Sigmoid colon (tissue), 7 donors: ENCODE results near the gene GGT6. TPM values are rescaled to one million over a fixed set of nuclear protein-coding genes. Genes with fewer than 3 reads are reported as not detected.
A peak's percentile ranks its signal among the peaks of the same experiment; 100 is the strongest.

Experiments
- DNase-seq: peaks from one replicate; pipeline ENCODE4 v3.0.0-alpha.2; 2019
- H3K27ac ChIP-seq, 4 donors: fragments of 200-600 bp; sonication (generic); one replicate each; pipeline ENCODE4 v1.5.1; 2016 to 2019; ENCODE audit warnings: mild to moderate bottlenecking in 1 of 4
- H3K27me3 ChIP-seq, 3 donors: fragments of 200-600 bp; sonication (generic); one replicate each; pipeline ENCODE4 v1.5.1; 2019; ENCODE audit warnings: mild to moderate bottlenecking in 1 of 3
- H3K36me3 ChIP-seq, 4 donors: fragments of 200-600 bp; sonication (generic); one replicate each; pipeline ENCODE4 v1.5.1; 2016 to 2019
- H3K4me1 ChIP-seq, 4 donors: fragments of 200-600 bp; sonication (generic); one replicate each; pipeline ENCODE4 v1.5.1; 2017 to 2019
- H3K4me3 ChIP-seq, 4 donors: fragments of 200-600 bp; sonication (generic); one replicate each; pipeline ENCODE4 v1.5.1; 2017 to 2019; ENCODE audit warnings: mild to moderate bottlenecking in 2 of 4, moderate library complexity in 1 of 4
- H3K9me3 ChIP-seq, 4 donors: fragments of 200-600 bp in 3 of 4; sonication (generic) in 3 of 4; one replicate each; pipeline versions ENCODE4 v1.5.1 to v1.6.1; 2013 to 2019
- CTCF ChIP-seq, 4 experiments: fragments of 450-650 bp in 3 of 4; fragments of 200-600 bp in 1 of 4; IDR thresholded peaks; one replicate each; pipeline ENCODE4 v1.5.1; 2016 to 2019; ENCODE audit warnings: antibody characterized with exemption in 4 of 4, mild to moderate bottlenecking in 3 of 4, moderate library complexity in 2 of 4
- EP300 ChIP-seq, 4 donors: sonication (generic); formaldehyde crosslinking; IDR thresholded peaks; one replicate each; pipeline ENCODE4 v1.6.1; 2017; ENCODE audit warnings: antibody characterized with exemption in 4 of 4
- POLR2A ChIP-seq, 2 donors: fragments of 450-650 bp; IDR thresholded peaks; one replicate each; pipeline ENCODE4 v1.6.1; 2016; ENCODE audit warnings: antibody characterized with exemption in 2 of 2, mild to moderate bottlenecking in 2 of 2, moderate library complexity in 2 of 2
- POLR2AphosphoS5 ChIP-seq, 4 donors: sonication (generic); formaldehyde crosslinking; IDR thresholded peaks; one replicate each; pipeline ENCODE4 v1.6.1; 2017; ENCODE audit warnings: antibody characterized with exemption in 4 of 4
- WGBS, 2 donors: extraction: QIAGEN DNeasy Blood & Tissue Kit; methylation state at CpG; one replicate each; pipeline ENCODE4 v1.1.7; 2013; 5-methylcytosine and 5-hydroxymethylcytosine counted together
- intact Hi-C: fragments of 100-400 bp; cut with DNase I; formaldehyde crosslinking; loops from one replicate; pipeline ENCODE4 v1.15.1; 2023
- polyA plus RNA-seq, 3 donors: library from polyadenylated mRNA; stranded (reverse); fragments of 200-250 nt; gene quantifications; one replicate each; pipeline ENCODE4 v1.2.3, GENCODE V29; 2013
- total RNA-seq, 4 donors: library from RNA; depleted of rRNA; stranded (reverse); fragments of >200 nt; gene quantifications; one replicate each; pipeline ENCODE4 v1.1.0, GENCODE V29; 2016
- donor health status: healthy with polysubstance abuse.
- donor health status: Bipolar disorder and iron deficiency.
- donor health status: healthy.

The GGT6 gene
- total and polyA plus RNA-seq, 7 donors = 0.71 to 94.4 (median 22.2) TPM; not detected in 2

- no peak for DNase-seq
- Histone ChIP-seq H3K9me3 (no peaks in the 10 kb centered on the region), H3K36me3 (no peaks in the 10 kb centered on the region), H3K27ac (no peak overlapping the region), H3K27me3 (no peaks in the 10 kb centered on the region), H3K4me3 (no peak overlapping the region), H3K4me1 (peaks cover 0 to 12% (median 7%) of the 10 kb centered on the region in 4 donors)
- TF ChIP-seq POLR2AphosphoS5 (IDR thresholded peaks at IDR 0.05) (no peak), EP300 (IDR thresholded peaks at IDR 0.05) (no peak), CTCF (IDR thresholded peaks at IDR 0.05) (no peak), POLR2A (IDR thresholded peaks at IDR 0.05) (no peak)
- intact Hi-C loops = no loop called here
- WGBS, 2 donors = 82 to 96% methylated on average over 8 of the region's 8 CpGs
Observed at GRCh38 chr17:4523946-4524345, 36.4 kb downstream of the GGT6 start.

GRCh38 chr17:4522661-4523060 is 37.7 kb downstream of the GGT6 start:
- Histone ChIP-seq H3K27me3 (no peaks in the 10 kb centered on the region), H3K27ac (peak overlapping the region in 3 of 4 donors; percentile 29 to 76 (median 53)), H3K9me3 (no peaks in the 10 kb centered on the region), H3K36me3 (no peaks in the 10 kb centered on the region), H3K4me3 (no peak overlapping the region), H3K4me1 (peaks cover 0 to 12% (median 7%) of the 10 kb centered on the region in 4 donors)
- no peak for DNase-seq
- no peak for TF ChIP-seq POLR2A (IDR thresholded peaks at IDR 0.05)
- TF ChIP-seq POLR2AphosphoS5 (IDR thresholded peaks at IDR 0.05) = no peak
- no peak for TF ChIP-seq EP300 (IDR thresholded peaks at IDR 0.05)
- TF ChIP-seq CTCF (IDR thresholded peaks at IDR 0.05) = no peak
- 88 to 89% methylated on average over 6 of the region's 6 CpGs for WGBS, 2 donors
- intact Hi-C loops = no loop called here

GRCh38 chr17:4520894-4521600 is 39.3 kb downstream of the GGT6 start:
- intact Hi-C loops = no loop called here
- no peak for DNase-seq
- TF ChIP-seq CTCF (IDR thresholded peaks at IDR 0.05) = no peak
- TF ChIP-seq POLR2A (IDR thresholded peaks at IDR 0.05) = no peak
- TF ChIP-seq EP300 (IDR thresholded peaks at IDR 0.05) = no peak
- TF ChIP-seq POLR2AphosphoS5 (IDR thresholded peaks at IDR 0.05) = no peak
- H3K36me3 ChIP-seq = no peaks in the 10 kb centered on the region
- no peaks in the 10 kb centered on the region for H3K27me3 ChIP-seq
- H3K4me1 ChIP-seq = peaks cover 0 to 12% (median 7%) of the 10 kb centered on the region in 4 donors
- H3K27ac ChIP-seq = peak overlapping the region; percentile 12 to 76 (median 42)
- no peaks in the 10 kb centered on the region for H3K9me3 ChIP-seq
- WGBS, 2 donors = 66 to 80% methylated on average over 8 of the region's 8 CpGs
- no peak overlapping the region for H3K4me3 ChIP-seq

GRCh38 chr17:4520060-4520893 is 40.1 kb downstream of the GGT6 start:
- 84% methylated on average over 19 of the region's 19 CpGs for WGBS, 2 donors
- Histone ChIP-seq H3K9me3 (no peaks in the 10 kb centered on the region), H3K27ac (peak overlapping the region; percentile 42 to 76 (median 52)), H3K27me3 (no peaks in the 10 kb centered on the region), H3K4me1 (peaks cover 0 to 12% (median 7%) of the 10 kb centered on the region in 4 donors), H3K36me3 (no peaks in the 10 kb centered on the region), H3K4me3 (no peak overlapping the region)
- TF ChIP-seq POLR2A (IDR thresholded peaks at IDR 0.05) (no peak), EP300 (IDR thresholded peaks at IDR 0.05) (no peak), CTCF (IDR thresholded peaks at IDR 0.05) (no peak), POLR2AphosphoS5 (IDR thresholded peaks at IDR 0.05) (no peak)
- intact Hi-C loops = no loop called here
- DNase-seq = no peak
